GM20000 (cell line): Measurements from ENCODE around the gene GDF11.
"Not testable (repeated sequence)": the region's sequence is repeated elsewhere in the genome, so short reads cannot be mapped to it uniquely, and the experiment has no call there.

Source experiments
- DNase-seq: peaks from one replicate; pipeline ENCODE4 v3.0.0; 2012; ENCODE audit warnings: low spot score
- CTCF ChIP-seq: IDR thresholded peaks from 2 replicates; pipeline ENCODE4 v1.5.1; 2012; ENCODE audit warnings: mild to moderate bottlenecking, control low read depth; ENCODE audit errors: extremely low read depth, missing control alignments

The GDF11 gene

GRCh38 chr12:55748230-55748993, 5.5 kb downstream of the GDF11 start:
- no peak for DNase-seq
- no peak for TF ChIP-seq CTCF

- DNase-seq: no peak
- TF ChIP-seq CTCF: no peak
Measured at GRCh38 chr12:55755246-55755645, 12.3 kb downstream of the GDF11 start.

GRCh38 chr12:55757701-55758100, 14.8 kb downstream of the GDF11 start:
- TF ChIP-seq CTCF: no peak
- no peak for DNase-seq

- not testable (repeated sequence) for DNase-seq
Measured at GRCh38 chr12:55758575-55758974, 15.7 kb downstream of the GDF11 start.

- no peak for TF ChIP-seq CTCF
- DNase-seq: no peak
Measured at GRCh38 chr12:55760663-55761062, 17.7 kb downstream of the GDF11 start.

GRCh38 chr12:55762646-55763045, 19.7 kb downstream of the GDF11 start:
- DNase-seq: no peak
- no peak for TF ChIP-seq CTCF

GRCh38 chr12:55765736-55766290, 22.9 kb downstream of the GDF11 start:
- TF ChIP-seq CTCF: no peak
- no peak for DNase-seq

GRCh38 chr12:55767156-55767555, 24.2 kb downstream of the GDF11 start:
- DNase-seq: no peak
- TF ChIP-seq CTCF: no peak
